ENCODE measurements around the gene BAHCC1. TPM values are rescaled to one million over a fixed set of nuclear protein-coding genes. Genes with fewer than 3 reads are reported as not detected.

The BAHCC1 gene
- total and polyA plus RNA-seq, 10 of the 15 experiments (the other 5 are each of a cell fraction or from before 2014, with no cell fraction given): 0.03 to 0.14 (median 0.11) TPM; not detected in 6

DNA sequence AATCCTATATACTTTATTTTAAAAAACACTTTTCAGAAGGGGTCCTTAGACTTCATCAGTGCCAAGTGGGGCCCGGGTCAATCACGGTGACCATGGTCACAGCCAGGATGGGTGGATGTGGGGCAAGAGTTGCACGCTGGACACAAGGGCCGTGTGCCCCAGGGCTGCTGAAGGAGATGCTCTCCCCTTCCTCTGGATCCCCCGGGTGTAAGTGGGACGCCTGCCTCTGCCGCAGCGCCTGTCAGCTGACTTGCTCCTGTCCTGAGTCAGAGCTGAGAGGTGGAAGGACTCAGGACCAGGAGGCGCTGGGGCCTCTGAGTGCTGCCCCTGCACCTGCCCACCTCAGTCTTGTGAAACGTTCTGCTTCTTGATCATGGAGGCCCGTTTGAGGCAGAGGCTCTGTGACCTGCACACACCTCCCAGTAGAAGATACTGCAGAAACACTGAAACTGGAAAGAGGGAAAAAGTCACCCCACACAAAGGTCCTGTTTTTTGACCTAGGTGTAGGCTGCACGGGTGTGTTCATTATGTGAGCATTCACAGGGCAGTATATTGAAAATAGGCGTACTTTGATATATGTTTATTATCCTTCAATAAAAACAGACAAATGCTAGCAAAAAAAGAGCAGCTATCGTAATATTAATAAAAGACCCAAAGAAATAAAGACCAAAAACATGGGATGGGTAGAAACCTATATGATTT, 40.9 kb upstream of the BAHCC1 start:
- Histone ChIP-seq H3K9ac (ENCODE audit: control insufficient read depth, insufficient read depth, low read length) (no peak overlapping the region), H3K4me1 (ENCODE audit: control insufficient read depth, insufficient read depth, low read length) (no peaks in the 10 kb centered on the region), H3K4me2 (ENCODE audit: control insufficient read depth, insufficient read depth) (no peak overlapping the region), H3K9me3 (replicated peaks; ENCODE audit: control insufficient read depth, insufficient read depth, low read length) (no peaks in the 10 kb centered on the region), H3K27ac (ENCODE audit: control insufficient read depth, insufficient read depth) (no peak overlapping the region), H3K79me2 (ENCODE audit: control insufficient read depth, insufficient read depth, low read length) (no peaks in the 10 kb centered on the region), H3K4me3 (no peak overlapping the region), H4K20me1 (ENCODE audit: control insufficient read depth, insufficient read depth) (no peaks in the 10 kb centered on the region), H3K27me3 (replicated peaks in 1 of 2; ENCODE audit: control insufficient read depth in 2 of 2, insufficient read depth in 2 of 2, low read length in 1 of 2) (no peaks in the 10 kb centered on the region; a peak in 1 of 4 replicates), H3K36me3 (ENCODE audit: control insufficient read depth in 2 of 2, insufficient read depth in 2 of 2, low read length in 1 of 2) (no peaks in the 10 kb centered on the region), H2AFZ (ENCODE audit: control insufficient read depth, low read depth, low read length) (no peak overlapping the region)
- TF ChIP-seq, protein P1, sequence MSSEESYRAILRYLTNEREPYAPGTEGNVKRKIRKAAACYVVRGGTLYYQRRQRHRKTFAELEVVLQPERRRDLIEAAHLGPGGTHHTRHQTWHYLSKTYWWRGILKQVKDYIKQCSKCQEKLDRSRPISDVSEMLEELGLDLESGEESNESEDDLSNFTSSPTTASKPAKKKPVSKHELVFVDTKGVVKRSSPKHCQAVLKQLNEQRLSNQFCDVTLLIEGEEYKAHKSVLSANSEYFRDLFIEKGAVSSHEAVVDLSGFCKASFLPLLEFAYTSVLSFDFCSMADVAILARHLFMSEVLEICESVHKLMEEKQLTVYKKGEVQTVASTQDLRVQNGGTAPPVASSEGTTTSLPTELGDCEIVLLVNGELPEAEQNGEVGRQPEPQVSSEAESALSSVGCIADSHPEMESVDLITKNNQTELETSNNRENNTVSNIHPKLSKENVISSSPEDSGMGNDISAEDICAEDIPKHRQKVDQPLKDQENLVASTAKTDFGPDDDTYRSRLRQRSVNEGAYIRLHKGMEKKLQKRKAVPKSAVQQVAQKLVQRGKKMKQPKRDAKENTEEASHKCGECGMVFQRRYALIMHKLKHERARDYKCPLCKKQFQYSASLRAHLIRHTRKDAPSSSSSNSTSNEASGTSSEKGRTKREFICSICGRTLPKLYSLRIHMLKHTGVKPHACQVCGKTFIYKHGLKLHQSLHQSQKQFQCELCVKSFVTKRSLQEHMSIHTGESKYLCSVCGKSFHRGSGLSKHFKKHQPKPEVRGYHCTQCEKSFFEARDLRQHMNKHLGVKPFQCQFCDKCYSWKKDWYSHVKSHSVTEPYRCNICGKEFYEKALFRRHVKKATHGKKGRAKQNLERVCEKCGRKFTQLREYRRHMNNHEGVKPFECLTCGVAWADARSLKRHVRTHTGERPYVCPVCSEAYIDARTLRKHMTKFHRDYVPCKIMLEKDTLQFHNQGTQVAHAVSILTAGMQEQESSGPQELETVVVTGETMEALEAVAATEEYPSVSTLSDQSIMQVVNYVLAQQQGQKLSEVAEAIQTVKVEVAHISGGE (CRISPR knock-in tag; IDR thresholded peaks at IDR 0.05): no peak
- TF ChIP-seq ESRRA (IDR thresholded peaks at IDR 0.05; ENCODE audit: low read length) (no peak), RUNX3 (IDR thresholded peaks at IDR 0.05; ENCODE audit: low read length) (no peak)
- intact Hi-C loops (cut with micrococcal nuclease; ENCODE audit: unreplicated experiment): no loop called here
- BruUV-seq (replicated peaks): no TSS peak
- DNase-seq (ENCODE audit: low read depth, low spot score) (no peak), ATAC-seq (no peak), FAIRE-seq (no peak)
- SMC1A ChIA-PET (ENCODE audit: uncharacterized antibody, unreplicated experiment): no interaction called here
- in situ Hi-C loops (cut with MboI): no loop called here
- WGBS (ENCODE audit: insufficient coverage, insufficient replicate concordance, low lambda C conversion rate, missing lambda C conversion rate): 34% methylated on average over 14 of the region's 14 CpGs
- POLR2A ChIA-PET: no interaction called here
- CTCF ChIA-PET: no interaction called here
- RAD21 ChIA-PET (ENCODE audit: unreplicated experiment): no interaction called here

GRCh38 chr17:81354954-81355347, 40.3 kb upstream of the BAHCC1 start:
- no peaks in the 10 kb centered on the region for H3K9me3 ChIP-seq (replicated peaks; ENCODE audit: control insufficient read depth, insufficient read depth, low read length)
- intact Hi-C loops (cut with micrococcal nuclease; ENCODE audit: unreplicated experiment): no loop called here
- no peaks in the 10 kb centered on the region for H3K4me1 ChIP-seq (ENCODE audit: control insufficient read depth, insufficient read depth, low read length)
- ChIA-PET RAD21 (ENCODE audit: unreplicated experiment) (no interaction called here), SMC1A (ENCODE audit: uncharacterized antibody, unreplicated experiment) (no interaction called here), POLR2A (no interaction called here), CTCF (interaction anchor here (0.6 kb wide), 1 partner anchor 14 kb away, joined by 3 read pairs; no protein-coding TSS in a partner anchor)
- in situ Hi-C loops (cut with MboI): no loop called here
- H3K36me3 ChIP-seq (ENCODE audit: control insufficient read depth in 2 of 2, insufficient read depth in 2 of 2, low read length in 1 of 2): no peaks in the 10 kb centered on the region
- H2AFZ ChIP-seq (ENCODE audit: control insufficient read depth, low read depth, low read length): no peak overlapping the region
- ATAC-seq (no peak), DNase-seq (ENCODE audit: low read depth, low spot score) (no peak), FAIRE-seq (no peak)
- no peak overlapping the region for H3K9ac ChIP-seq (ENCODE audit: control insufficient read depth, insufficient read depth, low read length)
- 71% methylated on average over 9 of the region's 9 CpGs for WGBS (ENCODE audit: insufficient coverage, insufficient replicate concordance, low lambda C conversion rate, missing lambda C conversion rate)
- no peak for TF ChIP-seq RB1 (IDR thresholded peaks at IDR 0.05; ENCODE audit: borderline replicate concordance)
- TF ChIP-seq KDM1A (IDR thresholded peaks at IDR 0.05; ENCODE audit: borderline replicate concordance): no peak
- TF ChIP-seq CBX5 (IDR thresholded peaks at IDR 0.05; ENCODE audit: low read depth): no peak
- no TSS peak for BruUV-seq (replicated peaks)
- H3K4me3 ChIP-seq: no peak overlapping the region
- H3K27me3 ChIP-seq (replicated peaks in 1 of 2; ENCODE audit: control insufficient read depth in 2 of 2, insufficient read depth in 2 of 2, low read length in 1 of 2): no peaks in the 10 kb centered on the region; a peak in 1 of 4 replicates
- no peak overlapping the region for H3K27ac ChIP-seq (ENCODE audit: control insufficient read depth, insufficient read depth)
- no peak overlapping the region for H3K4me2 ChIP-seq (ENCODE audit: control insufficient read depth, insufficient read depth)
- no peaks in the 10 kb centered on the region for H4K20me1 ChIP-seq (ENCODE audit: control insufficient read depth, insufficient read depth)
- H3K79me2 ChIP-seq (ENCODE audit: control insufficient read depth, insufficient read depth, low read length): no peaks in the 10 kb centered on the region
